22Rv1 (cell line): ENCODE results near the gene LMNA.
A peak's percentile ranks its signal among the peaks of the same experiment; 100 is the strongest.

ENCODE experiments used
- H3K27ac ChIP-seq: fragments of 450-650 bp; 2 replicates; pipeline ENCODE4 v1.5.1; 2017
- CTCF ChIP-seq: fragments of 450-650 bp; IDR thresholded peaks from 2 replicates; pipeline ENCODE4 v1.5.1; 2017; ENCODE audit warnings: mild to moderate bottlenecking
- ZFX ChIP-seq: fragments of 450-650 bp; IDR thresholded peaks from 2 replicates; pipeline ENCODE4 v1.6.1; 2017; ENCODE audit warnings: antibody characterized with exemption, borderline replicate concordance

The LMNA gene

GRCh38 chr1:156082309-156083091, 32.0 kb upstream of the LMNA start, which contains the start of gene MEX3A:
MEX3A (minus strand) TSS chr1:156082465; CDS start chr1:156081998, 467 bp downstream.
- peak within 1 kb of the TSS; percentile 59 for H3K27ac ChIP-seq
- TF ChIP-seq ZFX (no peak), CTCF (peak; percentile 9; the same call in 1 of the 2 replicates)

GRCh38 chr1:156083800-156084790, 30.4 kb upstream of the LMNA start:
- H3K27ac ChIP-seq, result no peak overlapping the region
- TF ChIP-seq CTCF (no peak), ZFX (no peak)

- H3K27ac ChIP-seq, result no peak overlapping the region
- TF ChIP-seq CTCF, result no peak
- no peak for TF ChIP-seq ZFX
Observed at GRCh38 chr1:156086256-156086662, 28.3 kb upstream of the LMNA start.

- no peak overlapping the region for H3K27ac ChIP-seq
- no peak for TF ChIP-seq ZFX
- no peak for TF ChIP-seq CTCF
Observed at GRCh38 chr1:156089704-156090103, 24.8 kb upstream of the LMNA start.

GRCh38 chr1:156090138-156090839, 24.2 kb upstream of the LMNA start:
- H3K27ac ChIP-seq, result no peak overlapping the region
- no peak for TF ChIP-seq ZFX
- TF ChIP-seq CTCF, result no peak

- TF ChIP-seq ZFX (no peak), CTCF (peak; percentile 98)
- H3K27ac ChIP-seq, result no peak overlapping the region
Observed at GRCh38 chr1:156090840-156091188, 23.7 kb upstream of the LMNA start.
